GM18519 (cell line): Measurements from ENCODE around the gene PTK6.

Source experiments
- ATAC-seq: cut with Tn5 transposase; IDR thresholded peaks from one replicate; pipeline ENCODE4 v1.9.1; 2021; ENCODE audit warnings: mild to moderate bottlenecking, moderate library complexity; ENCODE audit not compliant: unreplicated experiment, low FRiP score

PTK6 gene

DNA sequence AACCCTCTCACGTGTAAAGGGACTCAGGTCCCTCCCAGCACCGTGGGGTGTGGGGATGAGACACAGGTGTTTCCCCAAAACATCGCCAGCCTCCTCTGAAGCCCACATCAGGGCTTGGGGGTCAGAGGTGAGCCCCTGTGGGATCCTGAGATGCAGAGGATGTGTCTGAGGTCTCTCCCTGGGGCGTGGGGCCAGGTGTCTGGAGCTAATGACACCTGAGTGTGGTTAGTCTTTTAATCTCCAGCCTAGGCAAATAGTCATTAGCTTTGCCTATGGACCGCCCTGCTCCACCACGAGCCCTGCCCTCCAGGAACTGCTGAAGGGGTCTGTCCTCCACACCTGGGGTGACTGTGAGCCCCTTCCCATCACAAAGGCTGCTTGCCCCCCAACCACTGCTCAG lies 8.6 kb upstream of the PTK6 start:
- no peak for ATAC-seq

DNA sequence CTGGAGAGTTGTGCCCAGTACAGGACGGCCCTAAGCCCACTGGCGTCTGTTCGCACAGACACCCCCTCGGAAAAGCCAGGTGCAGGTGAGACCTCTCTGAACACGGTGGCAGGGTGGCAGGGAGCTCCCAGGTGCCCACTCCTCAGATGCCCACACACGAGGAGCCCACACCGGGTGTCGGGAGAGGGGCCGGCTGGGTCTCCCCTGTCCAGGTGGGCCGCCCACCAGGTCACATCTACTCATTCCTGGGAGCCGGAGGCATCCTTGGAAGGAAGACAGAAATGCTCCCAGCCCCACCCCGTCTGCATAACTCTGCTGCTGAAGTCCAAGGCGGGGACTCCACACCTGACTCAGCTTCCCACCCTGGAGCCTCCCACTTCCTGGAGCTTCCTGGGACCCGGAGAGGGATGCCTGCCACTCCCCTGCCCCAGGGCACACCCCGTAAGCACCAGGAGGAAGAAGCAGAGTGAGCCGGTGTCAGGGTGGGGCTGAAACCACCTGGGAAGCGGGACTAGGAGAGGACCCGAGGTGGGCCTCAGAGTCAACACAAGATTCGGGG lies 7.9 kb upstream of the PTK6 start:
- no peak for ATAC-seq

DNA sequence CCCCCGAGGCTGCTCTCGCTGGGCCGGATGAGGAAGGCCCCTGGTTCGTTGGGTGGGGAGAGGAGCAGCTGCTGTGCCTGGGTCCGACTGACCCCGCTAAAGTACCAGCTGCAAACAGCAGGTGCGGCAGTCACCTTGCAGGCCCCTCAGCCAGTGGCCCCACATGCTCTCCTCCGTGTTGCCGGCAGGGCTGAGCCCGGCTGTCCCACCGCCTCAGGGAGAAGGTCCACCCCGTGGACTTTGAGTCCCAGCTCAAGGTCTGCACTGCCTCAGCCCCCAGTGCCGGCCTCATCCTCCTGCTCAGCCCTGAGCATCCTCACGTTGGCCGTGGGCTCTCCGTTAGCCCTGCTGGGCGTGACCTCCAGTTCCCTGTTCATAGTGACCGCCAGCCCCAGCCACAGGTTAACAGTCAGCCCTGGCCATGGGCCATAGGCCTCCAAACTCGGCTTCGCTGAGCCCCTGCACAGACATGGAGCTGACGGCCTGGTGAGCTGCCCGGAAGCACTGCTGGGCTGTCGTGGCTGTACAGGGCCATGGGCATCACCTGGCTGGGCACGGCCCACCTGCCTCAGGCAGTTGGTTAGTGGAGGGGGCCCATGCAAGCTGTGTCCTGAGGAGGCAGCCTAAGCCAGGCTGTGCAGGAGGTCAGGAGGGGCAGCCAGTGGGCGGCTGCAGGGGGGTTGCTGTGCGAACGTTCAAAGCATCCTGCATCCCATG lies 7.2 kb upstream of the PTK6 start:
- no peak for ATAC-seq

DNA sequence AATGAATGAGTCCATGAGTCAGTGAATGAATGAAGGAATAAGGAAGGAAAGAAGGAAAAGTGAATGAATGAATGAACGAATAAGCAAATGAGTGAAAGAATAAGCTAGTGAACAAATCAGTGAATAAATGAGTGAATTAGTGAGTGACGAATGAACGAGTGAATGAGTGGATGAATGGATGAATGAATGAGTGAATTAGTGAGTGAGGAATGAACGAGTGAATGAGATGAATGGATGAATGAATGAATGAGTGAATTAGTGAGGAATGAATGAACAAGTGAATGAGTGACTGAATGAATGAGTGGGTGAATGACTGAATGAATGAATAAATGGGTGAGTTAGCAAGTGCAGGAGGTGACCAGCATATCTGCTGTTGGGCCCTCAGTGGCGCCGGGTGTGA lies 6.6 kb upstream of the PTK6 start:
- no peak for ATAC-seq

DNA sequence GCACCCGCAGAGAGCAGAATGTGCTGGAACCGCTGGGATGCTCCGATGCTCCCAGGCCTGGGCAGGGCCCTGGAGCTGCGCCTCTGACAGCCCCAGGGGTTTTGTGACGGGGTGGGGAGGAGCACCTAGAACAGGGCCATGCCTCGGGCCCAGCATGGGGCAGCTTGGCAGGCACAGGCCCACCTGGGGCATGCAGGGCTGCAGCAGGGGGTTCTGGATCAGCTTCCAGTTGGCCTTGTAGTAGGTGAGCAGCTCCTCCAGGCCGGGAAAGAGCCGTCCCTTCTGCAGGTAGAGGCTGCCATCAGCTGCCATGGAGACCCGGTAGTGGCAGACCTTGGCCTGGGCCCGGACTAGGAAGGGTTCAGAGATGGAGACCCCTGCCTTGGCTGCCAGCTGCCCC lies 6.0 kb upstream of the PTK6 start:
- ATAC-seq = no peak

DNA sequence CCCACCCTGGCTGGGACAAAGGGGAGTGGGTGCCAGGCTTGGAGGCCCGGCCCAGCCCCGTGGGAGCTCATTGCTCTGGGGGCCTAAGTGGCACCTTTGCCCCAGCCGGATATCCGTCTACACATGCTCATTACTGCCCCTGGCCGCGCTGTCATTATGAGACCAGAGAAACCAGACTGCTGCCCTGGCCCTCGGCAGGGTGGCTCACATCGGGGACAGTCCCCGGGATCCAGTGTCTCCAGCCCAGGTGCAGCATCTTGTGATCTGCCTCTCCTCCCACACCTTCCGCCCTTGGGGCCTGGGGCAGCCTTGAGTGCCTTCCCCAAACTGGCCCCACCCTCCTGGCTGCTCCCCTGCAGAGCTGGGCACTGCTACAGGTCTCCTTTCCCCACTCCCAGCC lies 5.5 kb upstream of the PTK6 start:
- no peak for ATAC-seq

DNA sequence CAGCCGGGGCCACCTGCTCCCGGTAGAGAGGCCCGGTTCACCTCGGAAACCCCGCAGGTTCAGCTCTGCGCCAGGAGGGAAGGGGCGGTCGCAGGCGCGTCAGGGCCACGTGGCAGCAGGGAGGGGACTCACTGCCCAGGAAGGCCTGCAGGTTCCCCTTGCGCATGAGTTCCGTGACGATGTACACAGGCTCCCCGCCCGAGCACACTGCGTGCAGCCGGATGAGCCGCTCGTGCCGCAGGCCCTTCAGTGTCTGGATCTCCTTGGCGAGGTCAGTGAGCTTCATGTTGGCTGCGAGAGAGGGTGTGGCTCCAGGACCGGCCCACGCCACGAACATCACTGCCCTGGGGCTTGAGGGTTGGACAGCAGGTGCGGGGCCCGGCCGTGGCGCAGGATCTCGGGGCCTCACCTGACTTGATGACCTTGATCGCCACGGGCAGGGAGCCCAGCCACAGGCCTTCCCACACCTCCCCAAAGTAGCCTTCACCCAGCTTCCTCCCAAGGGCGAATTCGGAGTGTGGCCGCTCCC lies 4.9 kb upstream of the PTK6 start:
- no peak for ATAC-seq

DNA sequence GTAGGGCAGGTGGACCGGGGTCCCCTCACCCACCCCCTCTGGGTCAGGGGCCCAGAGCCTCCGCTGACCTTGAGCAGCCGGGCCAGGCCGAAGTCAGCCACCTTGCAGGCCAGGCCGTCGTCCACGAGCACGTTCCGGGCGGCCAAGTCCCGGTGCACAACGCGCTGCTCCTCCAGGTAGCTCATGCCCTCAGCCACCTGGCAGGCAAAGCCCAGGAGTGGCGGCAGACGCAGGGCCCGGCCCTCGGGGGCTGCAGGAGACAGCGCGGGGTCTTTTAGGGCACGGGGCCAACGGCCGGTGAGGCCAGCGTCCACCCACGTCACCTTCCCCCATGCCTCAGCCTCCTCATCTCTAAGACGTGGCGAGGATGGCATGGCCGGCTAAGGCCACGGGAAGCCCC lies 4.2 kb upstream of the PTK6 start:
- no peak for ATAC-seq

DNA sequence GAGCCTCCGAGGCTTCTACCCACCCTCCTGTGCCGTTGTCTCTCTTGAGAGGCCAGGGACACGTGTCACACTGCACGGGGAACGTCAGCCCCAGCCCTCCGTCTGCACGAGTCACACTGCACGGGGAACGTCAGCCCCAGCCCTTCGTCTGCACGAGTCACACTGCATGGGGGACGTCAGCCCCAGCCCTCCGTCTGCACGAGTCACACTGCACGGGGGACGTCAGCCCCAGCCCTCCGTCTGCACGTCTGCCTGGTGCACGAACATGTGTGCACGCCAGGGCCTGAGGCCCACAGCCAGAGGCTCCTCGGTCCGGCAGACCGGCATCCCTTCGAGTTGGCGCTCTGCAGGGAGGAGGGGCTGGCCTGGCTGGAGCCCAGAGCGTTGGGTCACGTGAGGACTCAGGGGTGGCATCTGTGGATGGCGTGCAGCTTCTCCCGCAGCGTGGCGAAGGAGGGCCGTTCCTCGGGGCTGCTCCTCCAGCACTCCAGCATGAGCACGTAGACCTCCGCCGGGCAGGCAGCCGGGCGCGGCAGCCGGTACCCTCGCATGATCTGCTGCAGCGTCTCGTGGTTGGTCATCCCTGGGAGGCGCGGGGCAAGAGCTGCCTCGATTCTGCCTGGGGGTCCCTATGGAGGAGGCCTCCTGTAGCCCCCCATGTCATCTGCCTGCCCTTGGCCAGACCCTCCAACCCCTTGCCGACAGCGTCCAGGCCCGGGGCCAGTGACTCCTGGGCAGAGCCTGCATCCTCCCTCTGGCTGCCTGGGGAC lies 3.4 kb upstream of the PTK6 start:
- no peak for ATAC-seq

DNA sequence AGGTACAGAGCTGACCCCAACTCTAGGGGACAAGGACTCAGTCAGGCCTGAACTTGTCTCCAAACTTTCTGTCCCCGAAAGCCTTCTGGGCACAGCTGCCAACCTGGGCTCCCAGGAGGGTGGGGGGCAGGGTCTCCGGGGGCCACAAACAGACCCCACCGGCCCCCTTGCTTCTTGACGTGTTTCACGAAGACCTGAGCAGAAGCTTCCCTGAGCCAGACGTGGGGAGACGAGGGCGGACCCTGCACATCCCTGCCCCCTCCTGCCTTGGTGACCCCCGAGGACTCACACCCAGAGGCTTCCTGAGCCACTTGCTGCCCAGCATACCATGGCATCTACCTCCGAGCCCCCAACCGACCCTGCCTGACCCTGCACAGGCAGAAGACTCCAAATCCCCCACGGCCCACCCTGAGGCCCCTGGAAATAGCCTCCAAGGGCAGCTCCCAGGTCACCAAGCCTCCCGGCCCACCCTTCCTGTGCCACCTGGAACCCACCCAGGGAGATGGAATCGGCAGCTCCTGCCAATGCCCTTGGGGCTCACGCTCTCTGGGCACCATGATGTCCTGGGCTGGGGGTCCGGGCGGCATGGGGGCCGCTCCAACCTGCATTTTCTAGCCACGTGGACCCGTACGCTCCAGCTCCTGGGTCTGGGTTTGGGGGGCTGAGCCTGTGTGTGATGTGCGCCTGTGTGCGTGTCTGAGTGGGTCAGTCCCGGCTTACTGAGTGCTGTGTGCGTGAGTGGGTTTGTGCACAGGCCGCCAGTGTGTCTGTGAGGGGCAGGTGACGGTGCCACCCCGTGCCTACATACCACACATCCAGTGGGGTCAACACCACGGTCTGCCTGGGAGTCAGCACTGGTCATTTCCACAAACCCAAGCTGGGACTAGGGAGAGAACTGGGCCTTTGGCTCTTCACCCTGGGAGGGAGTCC lies 2.5 kb upstream of the PTK6 start:
- no peak for ATAC-seq

DNA sequence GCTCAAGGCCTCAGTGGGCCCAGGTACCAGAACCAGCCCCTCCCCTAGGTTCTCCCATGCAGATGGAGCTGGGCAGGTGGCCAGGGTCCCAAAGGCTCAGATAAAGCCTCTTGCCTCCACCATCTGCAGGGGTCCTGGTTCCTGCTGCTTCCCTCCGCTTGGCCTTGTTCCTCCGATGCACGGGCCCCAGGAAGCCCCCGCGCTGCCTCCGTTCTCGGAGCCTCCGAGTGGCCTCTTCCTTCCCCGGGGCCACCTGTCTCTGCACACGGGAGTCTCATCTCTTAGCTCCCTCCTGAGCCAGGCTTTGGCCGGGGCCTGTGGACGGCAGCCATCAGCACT lies 1.9 kb upstream of the PTK6 start:
- ATAC-seq = no peak

DNA sequence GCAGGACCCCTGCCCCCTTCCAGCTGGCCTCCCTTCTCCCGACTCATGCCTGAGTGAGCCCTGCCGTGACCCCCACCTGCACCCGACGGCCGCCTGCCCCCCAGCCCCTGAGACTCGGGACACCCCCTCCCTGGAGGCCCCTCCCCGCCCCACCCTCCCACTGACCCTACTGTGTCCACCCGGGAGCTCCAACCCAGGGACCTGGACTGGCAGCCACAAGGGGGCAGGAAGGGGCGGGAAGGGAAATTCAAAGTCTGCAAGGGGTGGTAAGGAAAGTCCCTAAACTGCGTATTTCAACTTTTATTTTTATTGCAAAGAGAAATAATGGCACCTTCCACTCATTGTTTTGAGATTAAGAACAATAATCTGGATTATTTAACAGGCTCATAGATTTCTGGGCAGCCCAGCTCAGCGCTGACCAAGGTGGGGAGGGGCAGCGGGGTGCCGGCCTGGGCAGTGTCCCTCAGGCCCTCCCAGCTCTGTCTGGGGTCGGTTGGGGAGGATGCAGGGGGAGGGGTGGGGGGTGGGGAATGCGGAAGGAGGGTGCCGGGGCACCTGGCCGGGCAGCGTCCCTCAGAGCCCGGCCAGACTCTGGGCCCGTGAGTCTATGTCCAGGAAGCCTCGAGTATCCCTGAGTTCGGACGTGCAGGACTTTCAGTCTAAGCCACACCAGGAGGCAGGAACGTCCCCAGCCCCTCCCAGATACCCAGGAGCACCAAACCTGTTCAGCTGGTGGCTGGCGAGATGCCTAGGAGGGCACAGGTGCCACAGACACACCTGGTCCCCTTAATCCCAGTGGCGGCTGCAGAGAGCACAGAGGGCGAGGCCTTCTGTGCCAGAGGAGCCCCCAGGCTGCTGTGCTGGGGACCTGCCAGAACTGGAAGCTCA lies 1.3 kb upstream of the PTK6 start:
- ATAC-seq = no peak

DNA sequence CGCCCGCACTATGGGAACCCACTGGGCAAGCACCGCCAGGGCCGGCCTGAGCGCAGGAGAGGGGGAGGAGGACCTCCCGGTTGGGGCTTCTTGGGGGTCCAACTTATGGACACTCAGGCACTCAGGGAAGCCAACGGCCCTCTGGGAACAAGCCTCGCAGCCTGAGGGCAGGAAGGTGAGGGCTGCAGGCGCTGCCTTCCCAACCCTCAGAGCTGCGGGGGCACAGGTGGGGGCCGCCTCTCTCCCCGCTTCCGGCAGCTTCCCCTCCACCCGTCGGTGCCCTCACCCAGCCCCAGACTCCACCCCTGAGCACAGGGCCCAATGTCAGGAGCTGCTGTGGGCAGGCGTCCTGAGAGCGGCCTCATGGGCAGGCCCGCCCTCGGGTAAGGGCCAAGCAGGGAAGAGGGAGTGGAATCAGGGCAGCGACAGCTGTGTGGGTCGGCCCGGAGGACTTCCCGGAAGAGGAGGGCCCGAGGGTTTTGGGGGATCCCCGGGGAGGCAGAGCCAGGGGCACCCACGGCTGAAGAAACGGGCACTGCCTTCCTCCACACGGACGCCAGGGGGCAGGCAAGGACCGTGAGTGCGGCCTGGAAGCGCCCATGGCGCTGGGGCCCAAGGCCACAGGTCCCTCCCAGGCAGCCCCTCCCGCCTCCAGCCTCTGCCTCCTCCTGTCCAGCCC lies 488 bp upstream of the PTK6 start:
- ATAC-seq = peak; percentile 63

DNA sequence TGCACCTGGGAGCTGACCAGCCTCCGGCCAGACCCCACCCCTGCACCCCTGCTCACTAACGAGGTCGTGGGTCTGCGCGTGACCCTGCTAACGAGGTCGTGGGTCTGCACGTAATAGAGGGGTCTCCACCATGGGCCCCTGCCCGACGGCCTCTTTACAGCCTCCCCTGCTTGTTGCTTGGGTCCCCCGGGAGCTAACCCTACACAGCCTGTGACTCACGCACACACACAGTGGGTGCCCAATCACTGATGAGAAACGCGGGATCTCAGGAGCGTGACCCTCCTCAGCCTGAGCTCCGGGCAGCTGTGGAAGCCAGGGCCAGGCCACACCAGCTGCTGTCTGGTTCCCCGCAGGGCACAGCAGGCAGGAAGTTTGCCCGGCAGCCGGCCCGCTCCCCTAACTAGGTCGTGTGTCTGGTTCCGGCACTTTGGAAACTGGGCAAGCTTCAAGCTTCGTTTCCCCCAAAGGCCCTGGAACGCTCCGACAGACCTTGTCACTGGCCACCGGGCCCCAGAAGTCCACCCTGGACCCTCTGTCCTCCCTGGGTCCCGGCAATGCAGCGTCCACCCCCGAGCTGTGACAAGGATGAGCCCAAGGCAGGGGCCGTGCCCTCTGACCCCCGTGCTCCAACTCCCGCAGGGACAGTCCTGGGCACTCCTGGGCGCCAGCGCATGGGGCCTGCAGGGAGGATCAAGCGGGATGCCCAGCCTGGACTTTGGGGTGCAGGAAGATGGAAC lies 767 bp downstream of the PTK6 start:
- no peak for ATAC-seq

DNA sequence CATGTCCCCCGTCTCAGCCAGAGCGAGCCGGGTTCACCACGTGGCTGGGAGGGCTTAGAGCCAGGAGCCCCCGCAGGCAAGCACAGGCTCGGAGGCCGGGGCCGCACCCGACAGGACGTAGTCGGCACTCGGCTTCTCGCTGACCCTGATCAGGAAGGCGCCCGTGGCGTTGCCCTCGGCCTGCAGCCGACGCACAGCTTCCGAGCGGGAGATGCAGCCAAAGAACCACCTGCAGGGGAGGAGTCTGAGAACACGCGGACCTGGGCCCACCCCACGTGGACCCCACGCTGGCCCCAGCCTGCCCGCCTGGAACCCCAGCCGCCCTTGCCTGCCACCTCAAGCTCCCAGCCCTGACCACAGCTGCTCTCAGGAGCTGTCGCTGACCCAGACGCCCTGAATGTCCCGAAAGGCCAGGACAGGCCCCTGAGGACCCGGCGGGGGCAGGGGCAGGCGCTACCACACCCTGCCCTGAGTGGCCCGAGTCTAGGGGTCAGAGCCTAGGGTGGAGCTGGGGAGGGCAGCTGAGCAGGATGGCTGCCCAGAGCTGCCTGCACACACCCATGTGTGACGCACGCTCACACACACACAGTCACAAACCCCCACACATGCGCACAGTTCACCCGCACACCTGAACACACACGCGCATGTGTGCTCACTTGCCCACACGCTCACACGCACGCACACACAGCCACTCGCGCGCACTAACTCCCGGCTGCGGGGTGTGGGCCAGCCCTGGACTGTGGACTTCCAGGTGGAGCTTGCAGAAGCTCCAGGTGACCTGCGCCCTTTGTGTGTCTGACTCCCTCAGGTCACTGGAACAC lies 2.1 kb downstream of the PTK6 start:
- no peak for ATAC-seq

DNA sequence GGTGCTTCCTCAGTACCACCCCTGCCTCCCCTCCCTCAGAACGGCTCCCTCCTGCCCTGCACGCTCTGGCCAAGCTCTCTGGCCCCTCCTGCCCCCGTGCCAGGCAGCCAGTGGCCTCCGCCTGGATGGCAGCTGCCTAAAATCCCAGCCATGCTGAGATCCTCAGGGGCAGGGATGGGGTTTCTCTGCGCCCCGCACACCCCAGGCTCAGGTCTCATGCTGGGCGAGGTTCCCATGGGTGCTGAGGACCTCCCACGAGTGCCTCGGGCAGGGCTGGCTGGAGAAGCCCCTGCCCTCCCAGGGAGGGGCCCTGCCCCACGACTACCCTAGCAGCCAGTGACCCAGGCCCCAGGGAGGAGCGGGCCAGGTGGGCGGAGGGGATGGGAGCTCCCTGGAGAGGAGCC lies 2.7 kb downstream of the PTK6 start:
- no peak for ATAC-seq

DNA sequence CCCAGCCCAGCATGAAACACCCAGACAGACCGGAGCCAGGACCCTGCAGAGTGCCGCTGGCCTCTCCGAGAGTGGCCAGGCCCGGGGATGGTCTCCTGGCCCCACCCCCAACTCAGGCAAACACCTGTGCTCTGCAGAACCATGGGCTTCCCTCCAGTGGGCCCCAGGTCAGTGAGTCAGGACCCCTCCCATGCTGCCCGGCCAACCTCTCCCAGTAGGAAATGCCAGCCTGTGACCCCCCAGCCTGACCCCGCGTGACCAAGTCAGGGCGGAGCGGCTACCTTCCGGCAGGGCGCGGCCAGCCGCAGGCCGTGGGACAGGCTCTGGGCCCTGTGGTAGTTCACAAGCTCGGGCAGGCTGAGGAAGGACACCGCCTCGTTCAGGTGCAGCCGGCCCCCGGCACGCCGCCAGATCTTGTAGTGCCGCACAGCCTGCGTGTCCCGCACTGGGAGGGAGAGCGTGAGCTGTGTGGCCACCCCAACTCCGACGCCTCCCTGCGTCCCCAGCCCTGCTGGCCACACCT lies 3.2 kb downstream of the PTK6 start:
- no peak for ATAC-seq
